ENCODE measurements around the gene MYO3A.

DNA sequence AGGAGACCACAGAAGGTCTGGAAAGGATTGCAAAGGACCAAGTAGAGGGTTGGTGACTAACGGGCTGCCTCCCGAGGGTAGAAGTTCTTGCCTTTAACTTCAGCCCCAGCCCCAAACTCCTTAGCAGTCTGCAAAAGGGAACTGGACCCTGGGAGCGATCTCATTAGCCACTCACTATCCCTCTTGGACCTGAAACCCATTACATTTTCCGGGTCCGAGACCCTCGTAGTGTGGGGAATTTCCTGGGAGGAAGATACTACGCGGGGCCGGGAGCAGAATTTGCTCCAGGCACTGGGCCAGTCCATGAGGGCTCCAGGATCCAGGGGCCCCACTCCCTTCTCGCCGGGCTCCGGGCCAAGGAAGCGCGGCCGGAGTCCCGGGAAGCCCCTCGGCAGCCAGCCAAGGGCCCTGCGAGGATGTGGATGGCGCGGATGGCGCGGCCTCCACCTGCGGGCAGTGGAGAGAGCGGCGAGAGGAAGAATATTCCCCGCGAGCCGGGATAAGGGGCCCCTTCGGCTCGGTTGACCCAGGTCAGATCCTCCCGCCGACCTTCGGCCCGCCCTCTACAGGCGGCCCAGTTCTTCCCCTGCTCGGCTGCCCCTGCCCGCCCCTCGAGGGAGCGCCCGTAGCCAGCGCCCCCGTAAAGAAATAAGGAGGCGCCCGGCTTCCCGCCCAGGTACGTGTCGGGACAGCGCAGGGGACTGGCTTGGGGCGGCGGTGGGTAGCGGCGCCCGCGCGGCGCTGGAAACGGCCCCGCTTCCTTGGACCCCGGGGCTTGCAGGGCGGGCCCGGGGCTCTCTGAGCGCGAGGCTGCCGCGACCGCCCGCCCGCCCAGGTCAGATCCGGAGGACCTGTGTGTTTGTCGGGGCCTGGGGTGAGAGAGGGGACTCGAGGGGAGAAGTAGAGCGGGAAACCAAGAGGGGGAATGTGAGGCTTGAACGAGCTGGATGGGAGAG lies at the start of gene MYO3A:
- TF ChIP-seq POLR2A (IDR thresholded peaks at IDR 0.05): no peak
- TF ChIP-seq, protein P1, sequence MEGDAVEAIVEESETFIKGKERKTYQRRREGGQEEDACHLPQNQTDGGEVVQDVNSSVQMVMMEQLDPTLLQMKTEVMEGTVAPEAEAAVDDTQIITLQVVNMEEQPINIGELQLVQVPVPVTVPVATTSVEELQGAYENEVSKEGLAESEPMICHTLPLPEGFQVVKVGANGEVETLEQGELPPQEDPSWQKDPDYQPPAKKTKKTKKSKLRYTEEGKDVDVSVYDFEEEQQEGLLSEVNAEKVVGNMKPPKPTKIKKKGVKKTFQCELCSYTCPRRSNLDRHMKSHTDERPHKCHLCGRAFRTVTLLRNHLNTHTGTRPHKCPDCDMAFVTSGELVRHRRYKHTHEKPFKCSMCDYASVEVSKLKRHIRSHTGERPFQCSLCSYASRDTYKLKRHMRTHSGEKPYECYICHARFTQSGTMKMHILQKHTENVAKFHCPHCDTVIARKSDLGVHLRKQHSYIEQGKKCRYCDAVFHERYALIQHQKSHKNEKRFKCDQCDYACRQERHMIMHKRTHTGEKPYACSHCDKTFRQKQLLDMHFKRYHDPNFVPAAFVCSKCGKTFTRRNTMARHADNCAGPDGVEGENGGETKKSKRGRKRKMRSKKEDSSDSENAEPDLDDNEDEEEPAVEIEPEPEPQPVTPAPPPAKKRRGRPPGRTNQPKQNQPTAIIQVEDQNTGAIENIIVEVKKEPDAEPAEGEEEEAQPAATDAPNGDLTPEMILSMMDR (IDR thresholded peaks at IDR 0.05): no peak
